ENCODE measurements around the gene GGT5.
"Not testable (repeated sequence)": the region's sequence is repeated elsewhere in the genome, so short reads cannot be mapped to it uniquely, and the experiment has no call there.

The GGT5 gene

GRCh38 chr22:24245584-24246561, 991 bp upstream of the GGT5 start:
- H3K4me2 ChIP-seq (ENCODE audit: insufficient read depth, low read length, poor library complexity, severe bottlenecking); H2BK5ac ChIP-seq (ENCODE audit: low read length); H2AFZ ChIP-seq (ENCODE audit: low read length); H3K18ac ChIP-seq (ENCODE audit: low read length); H3K79me1 ChIP-seq (ENCODE audit: low read depth, low read length); H2BK12ac ChIP-seq (ENCODE audit: low read length); DNase-seq (ENCODE audit: low spot score); H3K27ac ChIP-seq (replicated peaks; ENCODE audit: low read length); H3K23ac ChIP-seq (ENCODE audit: low read depth, low read length, poor library complexity); H4K91ac ChIP-seq (ENCODE audit: low read depth, low read length, poor library complexity); H4K8ac ChIP-seq (ENCODE audit: low read depth, low read length); H2BK15ac ChIP-seq (ENCODE audit: low read length); H3K27me3 ChIP-seq (ENCODE audit: control insufficient read depth in 3 of 3, insufficient read depth in 3 of 3, low read depth in 1 of 3, low read length in 3 of 3); H3K9ac ChIP-seq (ENCODE audit: low read depth, low read length, poor library complexity); H3K4me3 ChIP-seq (ENCODE audit: low read length in 2 of 2); H3K9me3 ChIP-seq (replicated peaks in 1 of 2; ENCODE audit: control insufficient read depth in 2 of 2, insufficient read depth in 1 of 2, low read depth in 1 of 2, low read length in 2 of 2); H2BK120ac ChIP-seq (ENCODE audit: low read depth, low read length); H2AK5ac ChIP-seq (ENCODE audit: low read depth, low read length); H3K4ac ChIP-seq (ENCODE audit: low read length); H3K36me3 ChIP-seq (replicated peaks in 1 of 2; ENCODE audit: control insufficient read depth in 2 of 2, insufficient read depth in 2 of 2, low read length in 2 of 2); H3K14ac ChIP-seq (ENCODE audit: low read length): not testable (repeated sequence)
- WGBS, 2 donors (ENCODE audit: extremely low coverage in 2 of 2, insufficient read length in 2 of 2, insufficient replicate concordance in 1 of 2), result no CpG with 5 or more reads among the region's 18 CpGs
- peaks cover 7 to 18% of the 10 kb centered on the region in 2 donors for H3K4me1 ChIP-seq (ENCODE audit: control insufficient read depth in 2 of 2, insufficient read depth in 1 of 2, low read depth in 1 of 2, low read length in 2 of 2)

- no peak overlapping the region for H2BK5ac ChIP-seq (ENCODE audit: low read length)
- no peak overlapping the region for H2BK120ac ChIP-seq (ENCODE audit: low read depth, low read length)
- H3K9me3 ChIP-seq (replicated peaks in 1 of 2; ENCODE audit: control insufficient read depth in 2 of 2, insufficient read depth in 1 of 2, low read depth in 1 of 2, low read length in 2 of 2), result no peaks in the 10 kb centered on the region
- peak overlapping the region; percentile 8 for H3K18ac ChIP-seq (ENCODE audit: low read length)
- peak overlapping the region; percentile 43 for H4K8ac ChIP-seq (ENCODE audit: low read depth, low read length)
- no peak overlapping the region for H3K23ac ChIP-seq (ENCODE audit: low read depth, low read length, poor library complexity)
- H3K4me3 ChIP-seq (ENCODE audit: low read length in 2 of 2), result peak overlapping the region in 1 of 2 donors; percentile 46
- no peak overlapping the region for H3K27ac ChIP-seq (replicated peaks; ENCODE audit: low read length)
- WGBS, 2 donors (ENCODE audit: extremely low coverage in 2 of 2, insufficient read length in 2 of 2, insufficient replicate concordance in 1 of 2), result 100% methylated on average over 1 of the region's 19 CpGs; no CpG with 5 or more reads in 1 of the 2 donors
- H3K4me1 ChIP-seq (ENCODE audit: control insufficient read depth in 2 of 2, insufficient read depth in 1 of 2, low read depth in 1 of 2, low read length in 2 of 2), result peaks cover 7 to 18% of the 10 kb centered on the region in 2 donors
- no peak overlapping the region for H3K14ac ChIP-seq (ENCODE audit: low read length)
- no peak for DNase-seq (ENCODE audit: low spot score)
- no peaks in the 10 kb centered on the region for H3K79me1 ChIP-seq (ENCODE audit: low read depth, low read length)
- peak overlapping the region; percentile 70 for H3K9ac ChIP-seq (ENCODE audit: low read depth, low read length, poor library complexity)
- no peaks in the 10 kb centered on the region for H3K36me3 ChIP-seq (replicated peaks in 1 of 2; ENCODE audit: control insufficient read depth in 2 of 2, insufficient read depth in 2 of 2, low read length in 2 of 2)
- no peaks in the 10 kb centered on the region for H3K27me3 ChIP-seq (ENCODE audit: control insufficient read depth in 3 of 3, insufficient read depth in 3 of 3, low read depth in 1 of 3, low read length in 3 of 3)
- peak overlapping the region; percentile 90 for H2BK12ac ChIP-seq (ENCODE audit: low read length)
- H3K4ac ChIP-seq (ENCODE audit: low read length), result no peak overlapping the region
- no peak overlapping the region for H2BK15ac ChIP-seq (ENCODE audit: low read length)
- H2AK5ac ChIP-seq (ENCODE audit: low read depth, low read length), result no peak overlapping the region
- H3K4me2 ChIP-seq (ENCODE audit: insufficient read depth, low read length, poor library complexity, severe bottlenecking), result no peak overlapping the region
- no peak overlapping the region for H2AFZ ChIP-seq (ENCODE audit: low read length)
- no peak overlapping the region for H4K91ac ChIP-seq (ENCODE audit: low read depth, low read length, poor library complexity)
Observed at GRCh38 chr22:24244144-24244787, 616 bp downstream of the GGT5 start.

- not testable (repeated sequence) for H2BK5ac ChIP-seq (ENCODE audit: low read length)
Observed at GRCh38 chr22:24243417-24243816, 1.5 kb downstream of the GGT5 start.

More at GRCh38 chr22:24243417-24243816, 1.5 kb downstream of the GGT5 start:
- not testable (repeated sequence) for H4K91ac ChIP-seq (ENCODE audit: low read depth, low read length, poor library complexity); H2BK120ac ChIP-seq (ENCODE audit: low read depth, low read length); H3K79me1 ChIP-seq (ENCODE audit: low read depth, low read length); H3K4me2 ChIP-seq (ENCODE audit: insufficient read depth, low read length, poor library complexity, severe bottlenecking); H3K23ac ChIP-seq (ENCODE audit: low read depth, low read length, poor library complexity); H3K36me3 ChIP-seq (replicated peaks in 1 of 2; ENCODE audit: control insufficient read depth in 2 of 2, insufficient read depth in 2 of 2, low read length in 2 of 2); H3K14ac ChIP-seq (ENCODE audit: low read length); H2AK5ac ChIP-seq (ENCODE audit: low read depth, low read length); H3K9ac ChIP-seq (ENCODE audit: low read depth, low read length, poor library complexity); H3K27me3 ChIP-seq (ENCODE audit: control insufficient read depth in 3 of 3, insufficient read depth in 3 of 3, low read depth in 1 of 3, low read length in 3 of 3); H2BK12ac ChIP-seq (ENCODE audit: low read length); H3K4me3 ChIP-seq (ENCODE audit: low read length in 2 of 2); DNase-seq (ENCODE audit: low spot score); H3K27ac ChIP-seq (replicated peaks; ENCODE audit: low read length); H4K8ac ChIP-seq (ENCODE audit: low read depth, low read length); H3K4ac ChIP-seq (ENCODE audit: low read length); H2BK15ac ChIP-seq (ENCODE audit: low read length); H3K9me3 ChIP-seq (replicated peaks in 1 of 2; ENCODE audit: control insufficient read depth in 2 of 2, insufficient read depth in 1 of 2, low read depth in 1 of 2, low read length in 2 of 2)
- no CpG with 5 or more reads among the region's 3 CpGs for WGBS, 2 donors (ENCODE audit: extremely low coverage in 2 of 2, insufficient read length in 2 of 2, insufficient replicate concordance in 1 of 2)
- H3K4me1 ChIP-seq (ENCODE audit: control insufficient read depth in 2 of 2, insufficient read depth in 1 of 2, low read depth in 1 of 2, low read length in 2 of 2), result peaks cover 7 to 18% of the 10 kb centered on the region in 2 donors
- H2AFZ ChIP-seq (ENCODE audit: low read length), result peak overlapping the region; percentile 100
- H3K18ac ChIP-seq (ENCODE audit: low read length), result peak overlapping the region; percentile 38
